ENCODE measurements around the gene CLOCK.
"Not testable (repeated sequence)": the region's sequence is repeated elsewhere in the genome, so short reads cannot be mapped to it uniquely, and the experiment has no call there.

The CLOCK gene

DNA sequence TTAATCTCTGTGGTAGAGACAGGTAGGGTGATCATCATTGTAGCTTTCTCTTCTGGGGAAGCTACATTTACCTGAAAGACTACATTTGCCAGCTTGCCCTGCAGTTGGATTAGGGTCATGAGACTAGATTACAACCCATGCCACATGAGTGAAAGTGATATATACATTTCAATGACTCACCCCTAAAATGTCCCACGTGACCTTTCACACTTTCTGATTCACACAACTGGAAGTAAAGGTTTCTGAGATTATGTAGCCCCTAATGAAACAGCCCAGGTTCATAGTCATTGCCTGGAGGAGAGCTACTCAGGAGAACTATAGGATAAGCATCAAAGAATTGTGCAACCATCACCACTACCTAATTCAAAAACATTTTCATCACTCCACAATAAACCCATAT, 27.5 kb upstream of the CLOCK start:
- Histone ChIP-seq H3K36me3 (ENCODE audit: insufficient read depth, insufficient read length, low read length) (no peaks in the 10 kb centered on the region), H3K9ac (ENCODE audit: insufficient read length, low read depth) (no peak overlapping the region), H3K27me3 (ENCODE audit: insufficient read depth, insufficient read length) (no peaks in the 10 kb centered on the region), H3K9me3 (ENCODE audit: insufficient read depth, low read length) (peaks cover 37% of the 10 kb centered on the region), H3K4me1 (ENCODE audit: insufficient read depth, insufficient read length) (no peaks in the 10 kb centered on the region), H3K4me3 (ENCODE audit: insufficient read length, low read depth) (no peak overlapping the region)
- no peak for DNase-seq (ENCODE audit: low read depth, low spot score)
- TF ChIP-seq SUZ12 (IDR thresholded peaks at IDR 0.05; ENCODE audit: extremely low read depth, insufficient read depth, insufficient read length): no peak

DNA sequence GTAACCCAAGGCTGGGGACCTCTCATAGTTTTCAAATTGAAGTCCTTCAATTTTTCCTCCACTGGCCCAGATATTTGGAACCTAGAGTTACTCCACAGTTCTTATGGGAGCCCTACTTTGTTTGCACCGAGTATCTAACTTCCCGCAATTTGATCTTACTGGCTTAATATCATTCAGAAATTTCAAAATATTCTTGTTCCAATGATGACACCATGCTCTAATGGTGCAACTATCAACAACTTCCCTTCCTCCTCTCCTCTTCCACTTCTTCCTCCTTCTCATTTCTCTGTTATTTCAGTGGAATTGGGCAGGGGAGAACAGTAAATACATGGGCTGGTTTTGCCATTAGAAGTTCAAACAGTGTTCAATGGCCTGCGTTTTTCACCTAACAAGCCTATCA, 25.1 kb upstream of the CLOCK start:
- DNase-seq (ENCODE audit: low read depth, low spot score): no peak
- TF ChIP-seq SUZ12 (IDR thresholded peaks at IDR 0.05; ENCODE audit: extremely low read depth, insufficient read depth, insufficient read length) (no peak), YY1 (IDR thresholded peaks at IDR 0.05; ENCODE audit: insufficient read depth, insufficient read length) (no peak), ZNF274 (IDR thresholded peaks at IDR 0.05; ENCODE audit: low read depth, low read length) (no peak)

DNA sequence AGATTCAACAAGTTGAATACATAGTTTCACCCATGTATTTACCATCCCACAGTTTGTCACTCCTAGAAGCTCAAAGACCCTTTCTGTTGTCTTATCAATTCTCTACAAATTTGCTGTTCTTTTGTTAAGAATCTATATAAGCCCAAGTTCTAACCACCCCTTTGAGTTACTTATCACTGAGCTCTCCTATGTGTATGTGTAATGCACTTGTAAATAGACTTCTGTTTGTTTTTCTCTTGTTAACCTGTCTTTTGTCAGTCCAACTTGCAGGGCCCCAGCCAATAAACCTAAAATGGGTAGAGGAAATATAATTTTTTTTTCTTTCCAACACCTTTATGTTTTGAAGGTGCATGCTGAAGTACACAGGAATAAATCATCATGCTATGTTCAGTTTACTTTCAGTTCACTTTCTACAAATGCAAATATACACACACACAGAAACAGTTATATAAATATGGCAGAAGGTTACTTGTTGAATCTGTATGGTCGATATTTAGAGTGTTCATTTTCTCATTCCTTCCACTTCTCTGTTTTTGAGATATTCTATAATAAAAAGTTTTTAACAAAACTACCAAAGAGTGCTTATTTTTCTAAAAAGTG, 22.3 kb upstream of the CLOCK start:
- DNase-seq (ENCODE audit: low read depth, low spot score): no peak
- no peak overlapping the region for H3K9ac ChIP-seq (ENCODE audit: insufficient read length, low read depth)
- H3K36me3 ChIP-seq (ENCODE audit: insufficient read depth, insufficient read length, low read length): no peaks in the 10 kb centered on the region
- no peak overlapping the region for H3K4me3 ChIP-seq (ENCODE audit: insufficient read length, low read depth)
- no peak for TF ChIP-seq SUZ12 (IDR thresholded peaks at IDR 0.05; ENCODE audit: extremely low read depth, insufficient read depth, insufficient read length)
- no peak for TF ChIP-seq YY1 (IDR thresholded peaks at IDR 0.05; ENCODE audit: insufficient read depth, insufficient read length)
- no peak for TF ChIP-seq ZNF274 (IDR thresholded peaks at IDR 0.05; ENCODE audit: low read depth, low read length)
- no peaks in the 10 kb centered on the region; the same call in 1 of the 2 replicates for H3K9me3 ChIP-seq (ENCODE audit: insufficient read depth, low read length)
- H3K4me1 ChIP-seq (ENCODE audit: insufficient read depth, insufficient read length): no peaks in the 10 kb centered on the region
- no peaks in the 10 kb centered on the region for H3K27me3 ChIP-seq (ENCODE audit: insufficient read depth, insufficient read length)

More for the DNA sequence above, 25.1 kb upstream of the CLOCK start:
- no peaks in the 10 kb centered on the region for H3K36me3 ChIP-seq (ENCODE audit: insufficient read depth, insufficient read length, low read length)
- H3K4me1 ChIP-seq (ENCODE audit: insufficient read depth, insufficient read length): no peaks in the 10 kb centered on the region
- H3K9me3 ChIP-seq (ENCODE audit: insufficient read depth, low read length): peaks cover 23% of the 10 kb centered on the region
- no peak overlapping the region for H3K4me3 ChIP-seq (ENCODE audit: insufficient read length, low read depth)
- no peaks in the 10 kb centered on the region for H3K27me3 ChIP-seq (ENCODE audit: insufficient read depth, insufficient read length)
- no peak overlapping the region for H3K9ac ChIP-seq (ENCODE audit: insufficient read length, low read depth)

DNA sequence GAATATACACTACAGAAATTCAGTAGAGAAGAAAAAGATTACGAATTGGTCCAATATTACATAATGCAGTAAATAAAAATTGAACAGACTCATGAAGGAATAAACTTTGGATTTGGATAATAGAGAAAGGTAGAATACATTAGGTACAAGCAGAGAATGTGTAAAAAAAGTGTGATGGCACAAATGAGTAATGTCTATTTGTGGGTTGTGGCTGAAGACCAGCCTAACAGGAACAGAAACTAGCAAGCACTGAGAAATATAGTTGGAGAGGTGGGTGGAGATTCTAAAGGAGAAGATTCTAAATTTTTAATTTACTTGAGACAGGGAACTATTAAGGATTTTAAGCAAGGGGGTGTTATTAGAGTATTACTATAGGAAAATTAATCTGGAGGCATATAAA, 15.2 kb upstream of the CLOCK start:
- Histone ChIP-seq H3K4me3 (ENCODE audit: insufficient read length, low read depth) (no peak overlapping the region), H3K9ac (ENCODE audit: insufficient read length, low read depth) (no peak overlapping the region), H3K9me3 (ENCODE audit: insufficient read depth, low read length) (no peaks in the 10 kb centered on the region; the same call in 1 of the 2 replicates), H3K27me3 (ENCODE audit: insufficient read depth, insufficient read length) (no peaks in the 10 kb centered on the region), H3K36me3 (ENCODE audit: insufficient read depth, insufficient read length, low read length) (no peaks in the 10 kb centered on the region), H3K4me1 (ENCODE audit: insufficient read depth, insufficient read length) (no peaks in the 10 kb centered on the region)
- DNase-seq (ENCODE audit: low read depth, low spot score): no peak
- no peak for TF ChIP-seq ZNF274 (IDR thresholded peaks at IDR 0.05; ENCODE audit: low read depth, low read length)
- TF ChIP-seq SUZ12 (IDR thresholded peaks at IDR 0.05; ENCODE audit: extremely low read depth, insufficient read depth, insufficient read length): no peak
- no peak for TF ChIP-seq YY1 (IDR thresholded peaks at IDR 0.05; ENCODE audit: insufficient read depth, insufficient read length)

DNA sequence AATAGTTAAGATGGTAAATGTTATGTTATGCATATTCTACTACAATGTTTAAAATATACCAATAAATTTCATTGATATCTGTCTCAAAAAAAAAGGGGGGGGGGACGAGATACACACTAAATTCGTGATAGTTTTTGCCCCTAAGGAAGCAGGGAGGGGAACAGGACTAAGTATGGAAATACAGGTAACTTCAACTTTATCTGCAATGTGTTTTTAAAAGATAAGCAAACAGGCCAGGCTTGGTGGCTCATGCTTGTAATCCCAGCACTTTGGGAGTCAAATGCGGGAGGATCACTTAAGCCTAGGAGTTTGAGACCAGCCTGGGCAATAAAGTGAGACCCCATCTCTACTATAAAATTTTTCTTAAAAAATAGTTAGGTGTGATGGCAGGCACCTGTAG, 13.4 kb upstream of the CLOCK start:
- no peaks in the 10 kb centered on the region for H3K27me3 ChIP-seq (ENCODE audit: insufficient read depth, insufficient read length)
- no peak overlapping the region for H3K4me3 ChIP-seq (ENCODE audit: insufficient read length, low read depth)
- no peaks in the 10 kb centered on the region for H3K9me3 ChIP-seq (ENCODE audit: insufficient read depth, low read length)
- no peak for DNase-seq (ENCODE audit: low read depth, low spot score)
- H3K36me3 ChIP-seq (ENCODE audit: insufficient read depth, insufficient read length, low read length): no peaks in the 10 kb centered on the region
- H3K9ac ChIP-seq (ENCODE audit: insufficient read length, low read depth): no peak overlapping the region
- TF ChIP-seq YY1 (IDR thresholded peaks at IDR 0.05; ENCODE audit: insufficient read depth, insufficient read length) (no peak), SUZ12 (IDR thresholded peaks at IDR 0.05; ENCODE audit: extremely low read depth, insufficient read depth, insufficient read length) (no peak), ZNF274 (IDR thresholded peaks at IDR 0.05; ENCODE audit: low read depth, low read length) (no peak)
- H3K4me1 ChIP-seq (ENCODE audit: insufficient read depth, insufficient read length): no peaks in the 10 kb centered on the region

DNA sequence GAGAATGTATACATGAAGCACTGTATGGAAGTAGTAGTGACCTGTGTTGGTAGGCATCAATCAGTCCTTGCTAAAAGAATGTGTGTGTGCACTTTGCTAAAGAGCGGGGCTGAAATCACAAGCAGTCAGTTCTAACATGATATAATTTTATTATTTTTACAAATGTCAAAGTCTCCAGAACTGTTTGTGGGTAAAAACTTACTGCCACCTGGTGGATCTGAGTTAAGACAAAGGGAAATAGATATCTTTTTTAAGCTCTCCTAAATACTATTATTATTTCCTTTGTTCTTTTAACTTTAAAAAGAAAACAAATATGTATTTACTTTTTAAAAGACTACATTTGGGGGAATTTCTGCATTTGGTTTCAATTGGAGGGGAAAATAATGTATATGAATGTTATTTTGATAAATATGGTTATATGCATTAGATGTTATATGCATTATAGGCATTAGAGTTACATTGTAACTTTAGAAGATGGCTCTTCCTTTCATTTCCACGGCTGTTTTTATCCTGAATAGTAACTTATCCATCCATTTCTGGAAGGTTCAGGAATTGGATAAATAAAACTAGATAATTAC, 7.8 kb upstream of the CLOCK start:
- Histone ChIP-seq H3K4me3 (ENCODE audit: insufficient read length, low read depth) (no peak overlapping the region), H3K9me3 (ENCODE audit: insufficient read depth, low read length) (peaks cover 3% of the 10 kb centered on the region; the same call in 1 of the 2 replicates), H3K9ac (ENCODE audit: insufficient read length, low read depth) (no peak overlapping the region), H3K36me3 (ENCODE audit: insufficient read depth, insufficient read length, low read length) (no peaks in the 10 kb centered on the region), H3K4me1 (ENCODE audit: insufficient read depth, insufficient read length) (no peaks in the 10 kb centered on the region), H3K27me3 (ENCODE audit: insufficient read depth, insufficient read length) (no peaks in the 10 kb centered on the region)
- TF ChIP-seq YY1 (IDR thresholded peaks at IDR 0.05; ENCODE audit: insufficient read depth, insufficient read length) (no peak), ZNF274 (IDR thresholded peaks at IDR 0.05; ENCODE audit: low read depth, low read length) (no peak), SUZ12 (IDR thresholded peaks at IDR 0.05; ENCODE audit: extremely low read depth, insufficient read depth, insufficient read length) (no peak)
- no peak for DNase-seq (ENCODE audit: low read depth, low spot score)

DNA sequence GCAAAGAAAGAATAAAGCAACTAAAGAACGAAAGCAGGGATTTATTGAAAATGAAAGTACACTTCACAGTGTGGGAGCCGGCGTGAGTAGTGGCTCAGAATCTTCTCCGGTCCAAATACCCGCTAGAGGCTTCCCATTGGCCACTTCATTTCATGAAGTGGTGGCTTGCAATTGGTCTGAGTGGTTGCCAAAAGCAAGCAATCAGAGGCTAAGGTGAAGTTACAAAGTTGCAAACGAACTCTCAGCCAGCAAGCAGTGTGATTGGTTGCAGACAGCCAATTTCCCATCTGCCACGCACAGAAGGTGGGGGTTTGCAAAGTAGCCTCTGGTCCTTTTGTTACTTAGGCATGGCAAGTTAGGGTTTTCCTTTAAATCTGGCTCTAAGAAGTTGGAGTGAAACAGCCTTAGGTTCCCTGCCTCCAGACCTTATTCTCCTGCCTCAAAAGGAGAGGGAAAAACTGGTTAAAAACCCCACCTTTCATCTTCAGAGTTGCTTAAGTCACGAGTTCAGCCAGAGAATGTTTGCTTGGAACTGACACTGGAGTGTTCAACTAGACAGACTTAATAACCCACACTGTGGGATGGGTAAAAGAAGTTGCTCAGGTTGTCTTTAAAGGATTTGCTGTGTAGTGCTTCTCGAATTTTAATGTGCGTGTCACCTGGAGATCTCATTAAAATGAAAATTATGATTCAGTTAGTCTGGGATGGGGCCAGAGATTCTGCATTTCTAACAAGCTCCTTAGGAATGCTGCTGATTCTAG, 6.9 kb upstream of the CLOCK start:
- no peak for TF ChIP-seq SUZ12 (IDR thresholded peaks at IDR 0.05; ENCODE audit: extremely low read depth, insufficient read depth, insufficient read length)
- TF ChIP-seq YY1 (IDR thresholded peaks at IDR 0.05; ENCODE audit: insufficient read depth, insufficient read length): no peak
- no peak for TF ChIP-seq ZNF274 (IDR thresholded peaks at IDR 0.05; ENCODE audit: low read depth, low read length)
- Histone ChIP-seq H3K27me3 (ENCODE audit: insufficient read depth, insufficient read length) (no peaks in the 10 kb centered on the region), H3K4me3 (ENCODE audit: insufficient read length, low read depth) (no peak overlapping the region), H3K9ac (ENCODE audit: insufficient read length, low read depth) (no peak overlapping the region), H3K4me1 (ENCODE audit: insufficient read depth, insufficient read length) (no peaks in the 10 kb centered on the region), H3K9me3 (ENCODE audit: insufficient read depth, low read length) (peaks cover 3% of the 10 kb centered on the region; the same call in 1 of the 2 replicates), H3K36me3 (ENCODE audit: insufficient read depth, insufficient read length, low read length) (no peaks in the 10 kb centered on the region)
- no peak for DNase-seq (ENCODE audit: low read depth, low spot score)

DNA sequence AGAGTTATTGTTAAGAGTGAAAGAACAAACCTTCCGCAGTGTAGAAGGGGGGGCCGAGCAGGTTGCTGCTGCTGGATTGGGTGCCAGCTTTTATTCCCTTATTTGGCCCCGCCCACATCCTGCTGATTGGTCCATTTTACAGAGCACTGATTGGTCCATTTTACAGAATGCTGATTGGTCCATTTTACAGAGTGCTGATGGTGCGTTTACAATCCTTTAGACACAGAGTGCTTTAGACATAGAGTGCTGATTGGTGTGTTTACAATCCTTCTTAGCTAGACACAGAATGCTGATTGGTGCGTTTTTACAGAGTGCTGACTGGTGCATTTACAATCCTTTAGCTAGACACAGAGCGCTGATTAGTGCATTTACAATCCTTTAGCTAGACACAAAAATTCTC, 5.3 kb upstream of the CLOCK start:
- not testable (repeated sequence) for H3K36me3 ChIP-seq (ENCODE audit: insufficient read depth, insufficient read length, low read length); DNase-seq (ENCODE audit: low read depth, low spot score); H3K9ac ChIP-seq (ENCODE audit: insufficient read length, low read depth); H3K4me3 ChIP-seq (ENCODE audit: insufficient read length, low read depth); H3K4me1 ChIP-seq (ENCODE audit: insufficient read depth, insufficient read length); H3K27me3 ChIP-seq (ENCODE audit: insufficient read depth, insufficient read length); H3K9me3 ChIP-seq (ENCODE audit: insufficient read depth, low read length)
